Ovary (tissue), 3 donors: ENCODE measurements around the gene PET100.

Experiments used
- EP300 ChIP-seq: sonication (generic); formaldehyde crosslinking; IDR thresholded peaks from one replicate; pipeline ENCODE4 v1.6.1; 2017; ENCODE audit warnings: antibody characterized with exemption
- POLR2A ChIP-seq: fragments of 450-650 bp; IDR thresholded peaks from one replicate; pipeline ENCODE4 v1.6.1; 2017; ENCODE audit warnings: antibody characterized with exemption, mild to moderate bottlenecking, moderate library complexity
- TF ChIP-seq, protein P1 (sequence below), 3 donors: fragments of 450-650 bp in 2 of 3; fragments of 200-600 bp in 1 of 3; IDR thresholded peaks; one replicate each; pipeline versions ENCODE4 v1.5.1 to v1.8.0; 2016 to 2022; ENCODE audit warnings: antibody characterized with exemption in 3 of 3, mild to moderate bottlenecking in 1 of 3
- donor health status: DM: no; HTN: no; CAD: no.

DNA sequence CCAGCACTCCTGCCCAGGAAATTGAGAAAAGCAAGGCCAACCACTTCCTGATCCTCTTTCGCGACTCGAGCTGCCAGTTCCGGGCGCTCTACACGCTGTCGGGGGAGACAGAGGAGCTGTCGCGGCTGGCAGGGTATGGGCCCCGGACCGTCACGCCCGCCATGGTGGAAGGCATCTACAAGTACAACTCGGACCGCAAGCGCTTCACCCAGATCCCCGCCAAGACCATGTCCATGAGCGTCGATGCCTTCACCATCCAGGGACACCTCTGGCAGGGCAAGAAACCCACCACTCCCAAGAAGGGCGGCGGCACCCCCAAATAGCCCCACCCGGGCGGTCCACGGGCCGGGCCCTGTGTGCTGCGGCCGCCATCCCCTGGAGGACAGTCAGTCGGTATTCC lies 11.9 kb upstream of the PET100 start:
- TF ChIP-seq, protein P1, sequence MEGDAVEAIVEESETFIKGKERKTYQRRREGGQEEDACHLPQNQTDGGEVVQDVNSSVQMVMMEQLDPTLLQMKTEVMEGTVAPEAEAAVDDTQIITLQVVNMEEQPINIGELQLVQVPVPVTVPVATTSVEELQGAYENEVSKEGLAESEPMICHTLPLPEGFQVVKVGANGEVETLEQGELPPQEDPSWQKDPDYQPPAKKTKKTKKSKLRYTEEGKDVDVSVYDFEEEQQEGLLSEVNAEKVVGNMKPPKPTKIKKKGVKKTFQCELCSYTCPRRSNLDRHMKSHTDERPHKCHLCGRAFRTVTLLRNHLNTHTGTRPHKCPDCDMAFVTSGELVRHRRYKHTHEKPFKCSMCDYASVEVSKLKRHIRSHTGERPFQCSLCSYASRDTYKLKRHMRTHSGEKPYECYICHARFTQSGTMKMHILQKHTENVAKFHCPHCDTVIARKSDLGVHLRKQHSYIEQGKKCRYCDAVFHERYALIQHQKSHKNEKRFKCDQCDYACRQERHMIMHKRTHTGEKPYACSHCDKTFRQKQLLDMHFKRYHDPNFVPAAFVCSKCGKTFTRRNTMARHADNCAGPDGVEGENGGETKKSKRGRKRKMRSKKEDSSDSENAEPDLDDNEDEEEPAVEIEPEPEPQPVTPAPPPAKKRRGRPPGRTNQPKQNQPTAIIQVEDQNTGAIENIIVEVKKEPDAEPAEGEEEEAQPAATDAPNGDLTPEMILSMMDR (IDR thresholded peaks at IDR 0.05): no peak
- TF ChIP-seq POLR2A (no peak), EP300 (no peak)
